Hepatocyte (in vitro differentiated cells): ENCODE results near the gene NHERF1. TPM values are rescaled to one million over a fixed set of nuclear protein-coding genes. Genes with fewer than 3 reads are reported as not detected.

Experiments used
- DNase-seq: peaks from one replicate; pipeline ENCODE4 v3.0.0-alpha.2; 2016; ENCODE audit warnings: low spot score
- H2AFZ ChIP-seq: fragments of 200-600 bp; sonication (generic); 2 replicates; pipeline ENCODE4 v1.6.0; 2016; ENCODE audit warnings: antibody characterized with exemption, mild to moderate bottlenecking
- H3K27ac ChIP-seq: fragments of 200-600 bp; sonication (generic); 2 replicates; pipeline ENCODE4 v1.5.1; 2016; ENCODE audit warnings: mild to moderate bottlenecking
- H3K27me3 ChIP-seq: fragments of 200-600 bp; sonication (generic); 2 replicates; pipeline ENCODE4 v1.6.1; 2016
- H3K36me3 ChIP-seq: fragments of 200-600 bp; sonication (generic); replicated peaks from 2 replicates; pipeline ENCODE4 v1.5.1; 2016; ENCODE audit warnings: low read depth; ENCODE audit not compliant: insufficient read depth
- H3K4me1 ChIP-seq: fragments of 200-600 bp; sonication (generic); 2 replicates; pipeline ENCODE4 v1.5.1; 2016; ENCODE audit warnings: mild to moderate bottlenecking, moderate library complexity; ENCODE audit not compliant: insufficient read depth
- H3K4me2 ChIP-seq: fragments of 200-600 bp; sonication (generic); 2 replicates; pipeline ENCODE4 v1.6.0; 2016
- H3K4me3 ChIP-seq: fragments of 200-600 bp; sonication (generic); 2 replicates; pipeline ENCODE4 v1.5.1; 2016; ENCODE audit warnings: mild to moderate bottlenecking
- H3K79me2 ChIP-seq: fragments of 200-600 bp; sonication (generic); 2 replicates; pipeline ENCODE4 v1.6.0; 2017; ENCODE audit warnings: mild to moderate bottlenecking
- H3K9me2 ChIP-seq: fragments of 200-600 bp; sonication (generic); replicated peaks from 2 replicates; pipeline ENCODE4 v1.6.0; 2017; ENCODE audit warnings: mild to moderate bottlenecking; ENCODE audit not compliant: insufficient read depth
- H3K9me3 ChIP-seq: fragments of 200-600 bp; sonication (generic); 2 replicates; pipeline ENCODE4 v1.5.1; 2016; ENCODE audit warnings: low read depth, mild to moderate bottlenecking
- H4K20me1 ChIP-seq: fragments of 200-600 bp; sonication (generic); 2 replicates; pipeline ENCODE4 v1.6.0; 2016; ENCODE audit warnings: mild to moderate bottlenecking; ENCODE audit not compliant: insufficient read depth, poor library complexity, severe bottlenecking
- CTCF ChIP-seq: fragments of 200-600 bp; sonication (generic); IDR thresholded peaks from 2 replicates; pipeline ENCODE4 v1.5.1; 2016; ENCODE audit warnings: antibody characterized with exemption, mild to moderate bottlenecking; ENCODE audit not compliant: poor library complexity
- EZH2 ChIP-seq: fragments of 200-600 bp; sonication (generic); IDR thresholded peaks from 2 replicates; pipeline ENCODE4 v1.6.1; 2016; ENCODE audit warnings: antibody characterized with exemption, mild to moderate bottlenecking, borderline replicate concordance
- EZH2phosphoT487 ChIP-seq: fragments of 200-600 bp; sonication (generic); IDR thresholded peaks from one replicate; pipeline ENCODE4 v1.6.1; 2018; ENCODE audit warnings: antibody characterized with exemption, mild to moderate bottlenecking, low read depth, moderate library complexity; ENCODE audit not compliant: unreplicated experiment, severe bottlenecking
- WGBS: methylation state at CpG from one replicate; pipeline ENCODE4 v1.1.6; 2016; ENCODE audit warnings: low lambda C conversion rate; ENCODE audit errors: missing lambda C conversion rate; 5-methylcytosine and 5-hydroxymethylcytosine counted together
- polyA plus RNA-seq: library from polyadenylated mRNA; unstranded; fragments of >200 nt; fragmentation: Nextera tagmentation; extraction: Ambion mirVana; gene quantifications from 2 replicates; pipeline ENCODE4 v1.2.1, GENCODE V29; 2016
- total RNA-seq: library from RNA; depleted of rRNA; stranded (reverse); fragments of >200 nt; gene quantifications from 2 replicates; pipeline ENCODE4 v1.2.3, GENCODE V29; 2014

The NHERF1 gene
- total and polyA plus RNA-seq, 2 experiments from 2014 or later: 263 to 763 TPM

GRCh38 chr17:74739227-74739831, 9.1 kb upstream of the NHERF1 start:
- no peak overlapping the region for H3K4me3 ChIP-seq
- WGBS: 93% methylated on average over 12 of the region's 12 CpGs
- H4K20me1 ChIP-seq: no peaks in the 10 kb centered on the region
- TF ChIP-seq CTCF: no peak
- TF ChIP-seq EZH2phosphoT487: no peak
- no peak for TF ChIP-seq EZH2
- no peaks in the 10 kb centered on the region for H3K9me2 ChIP-seq
- no peaks in the 10 kb centered on the region for H3K36me3 ChIP-seq
- no peak overlapping the region for H3K4me2 ChIP-seq
- no peak overlapping the region for H3K27ac ChIP-seq
- H3K9me3 ChIP-seq: no peaks in the 10 kb centered on the region
- no peaks in the 10 kb centered on the region for H3K79me2 ChIP-seq
- no peaks in the 10 kb centered on the region for H3K27me3 ChIP-seq
- no peak for DNase-seq
- H2AFZ ChIP-seq: no peak overlapping the region
- peaks cover 13% of the 10 kb centered on the region for H3K4me1 ChIP-seq

GRCh38 chr17:74740173-74740572, 8.3 kb upstream of the NHERF1 start:
- no peaks in the 10 kb centered on the region for H4K20me1 ChIP-seq
- no peak overlapping the region for H3K4me3 ChIP-seq
- no peaks in the 10 kb centered on the region for H3K27me3 ChIP-seq
- no peak for DNase-seq
- peaks cover 19% of the 10 kb centered on the region for H3K4me1 ChIP-seq
- WGBS: 92% methylated on average over 6 of the region's 6 CpGs
- H2AFZ ChIP-seq: no peak overlapping the region
- no peaks in the 10 kb centered on the region for H3K9me2 ChIP-seq
- TF ChIP-seq EZH2 (no peak), EZH2phosphoT487 (no peak), CTCF (no peak)
- no peaks in the 10 kb centered on the region for H3K9me3 ChIP-seq
- no peaks in the 10 kb centered on the region for H3K36me3 ChIP-seq
- H3K27ac ChIP-seq: no peak overlapping the region
- no peaks in the 10 kb centered on the region for H3K79me2 ChIP-seq
- H3K4me2 ChIP-seq: no peak overlapping the region

- H3K4me3 ChIP-seq: no peak overlapping the region
- DNase-seq: no peak
- no peaks in the 10 kb centered on the region for H3K9me2 ChIP-seq
- H3K4me1 ChIP-seq: peaks cover 26% of the 10 kb centered on the region
- no peaks in the 10 kb centered on the region for H3K27me3 ChIP-seq
- no peaks in the 10 kb centered on the region for H3K9me3 ChIP-seq
- WGBS: 90% methylated on average over 17 of the region's 17 CpGs
- no peaks in the 10 kb centered on the region for H3K79me2 ChIP-seq
- H3K36me3 ChIP-seq: no peaks in the 10 kb centered on the region
- no peak overlapping the region for H2AFZ ChIP-seq
- no peaks in the 10 kb centered on the region for H4K20me1 ChIP-seq
- H3K27ac ChIP-seq: no peak overlapping the region
- TF ChIP-seq CTCF (no peak), EZH2phosphoT487 (no peak), EZH2 (no peak)
- H3K4me2 ChIP-seq: no peak overlapping the region
Observed at GRCh38 chr17:74740641-74741387, 7.6 kb upstream of the NHERF1 start.
